UCSD-AML1 (cell line): ENCODE measurements around the gene TSSK6.
A peak's percentile ranks its signal among the peaks of the same experiment; 100 is the strongest.

Experiments used
- DNase-seq: peaks from one replicate; lab custom pipeline; 2025; ENCODE audit not compliant: unreplicated experiment; lab: John Stamatoyannopoulos, UW

The TSSK6 gene

DNA sequence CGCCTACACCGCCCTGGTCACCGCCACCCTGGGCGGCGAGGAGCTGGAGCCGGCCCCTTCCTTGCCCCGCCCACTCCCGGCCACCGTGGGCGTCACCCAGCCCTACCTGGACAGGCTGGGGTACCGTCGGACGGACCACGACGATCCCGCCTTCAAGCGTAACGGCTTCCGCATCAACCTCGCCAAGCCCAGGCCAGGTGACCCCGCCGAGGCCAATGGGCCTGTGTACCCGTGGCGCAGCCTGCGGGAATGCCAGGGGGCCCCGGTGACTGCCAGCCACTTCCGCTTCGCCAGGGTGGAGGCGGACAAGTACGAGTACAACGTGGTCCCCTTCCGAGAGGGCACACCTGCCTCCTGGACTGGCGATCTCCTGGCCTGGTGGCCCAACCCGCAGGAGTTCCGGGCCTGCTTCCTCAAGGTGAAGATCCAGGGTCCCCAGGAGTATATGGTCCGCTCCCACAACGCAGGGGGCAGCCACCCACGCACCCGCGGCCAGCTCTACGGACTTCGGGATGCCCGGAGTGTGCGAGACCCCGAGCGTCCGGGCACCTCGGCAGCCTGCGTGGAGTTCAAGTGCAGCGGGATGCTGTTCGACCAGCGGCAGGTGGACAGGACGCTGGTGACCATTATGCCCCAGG is 29.7 kb upstream of the TSSK6 start:
- DNase-seq: no peak

GRCh38 chr19:19544257-19544953 is 29.1 kb upstream of the TSSK6 start:
- no peak for DNase-seq

DNA sequence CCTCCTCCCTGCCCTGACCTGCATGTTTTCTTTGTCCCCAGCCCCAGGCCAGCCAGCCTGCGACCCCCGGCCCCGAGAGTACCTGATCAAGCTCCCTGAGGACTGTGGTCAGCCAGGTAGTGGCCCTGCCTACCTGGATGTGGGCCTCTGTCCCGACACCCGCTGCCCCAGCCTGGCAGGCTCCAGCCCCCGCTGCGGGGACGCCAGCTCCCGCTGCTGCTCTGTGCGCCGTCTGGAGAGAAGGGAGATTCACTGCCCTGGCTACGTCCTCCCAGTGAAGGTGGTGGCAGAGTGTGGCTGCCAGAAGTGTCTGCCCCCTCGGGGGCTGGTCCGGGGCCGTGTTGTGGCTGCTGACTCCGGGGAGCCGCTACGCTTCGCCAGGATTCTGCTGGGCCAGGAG is 28.3 kb upstream of the TSSK6 start:
- DNase-seq: no peak

DNA sequence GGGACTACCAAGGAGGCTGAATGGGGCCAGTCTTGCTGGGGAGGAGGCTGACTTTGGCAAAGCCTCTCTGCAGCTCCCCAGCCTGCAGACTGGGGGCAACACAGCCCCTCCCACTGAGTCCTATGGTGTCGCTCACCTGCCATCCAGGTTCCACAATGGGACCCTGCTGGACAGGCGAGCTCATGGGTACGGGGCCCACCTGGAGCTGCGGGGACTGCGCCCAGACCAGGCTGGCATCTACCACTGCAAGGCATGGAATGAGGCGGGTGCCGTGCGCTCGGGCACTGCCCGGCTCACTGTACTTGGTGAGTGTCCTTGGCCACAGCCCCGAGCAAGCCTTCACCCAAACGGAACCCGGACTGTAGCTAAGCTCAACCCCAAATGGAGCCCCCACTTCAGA is 27.8 kb upstream of the TSSK6 start:
- no peak for DNase-seq

DNA sequence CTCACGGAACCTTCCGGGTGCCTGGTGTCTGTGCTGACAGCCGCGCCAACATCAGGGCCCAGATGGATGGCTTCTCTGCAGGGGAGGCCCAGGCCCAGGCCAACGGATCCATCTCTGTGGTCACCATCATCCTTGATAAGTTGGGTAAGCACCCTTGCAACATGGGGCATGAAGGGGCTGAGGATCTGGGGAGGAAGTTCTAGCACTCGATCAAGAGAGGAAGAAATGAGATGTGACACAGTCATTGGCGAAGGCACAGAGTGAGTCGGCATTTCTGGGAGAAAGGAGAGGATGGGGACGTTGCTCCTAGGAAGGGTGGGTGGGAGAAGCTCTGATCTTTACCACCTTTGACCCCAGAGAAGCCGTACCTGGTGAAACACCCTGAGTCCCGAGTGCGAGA is 27.2 kb upstream of the TSSK6 start:
- DNase-seq: peak; percentile 19

- DNase-seq: no peak
These were observed 26.3 kb upstream of the TSSK6 start for GRCh38 chr19:19541616-19542015.

GRCh38 chr19:19540715-19541515 is 25.6 kb upstream of the TSSK6 start:
- DNase-seq: no peak

DNA sequence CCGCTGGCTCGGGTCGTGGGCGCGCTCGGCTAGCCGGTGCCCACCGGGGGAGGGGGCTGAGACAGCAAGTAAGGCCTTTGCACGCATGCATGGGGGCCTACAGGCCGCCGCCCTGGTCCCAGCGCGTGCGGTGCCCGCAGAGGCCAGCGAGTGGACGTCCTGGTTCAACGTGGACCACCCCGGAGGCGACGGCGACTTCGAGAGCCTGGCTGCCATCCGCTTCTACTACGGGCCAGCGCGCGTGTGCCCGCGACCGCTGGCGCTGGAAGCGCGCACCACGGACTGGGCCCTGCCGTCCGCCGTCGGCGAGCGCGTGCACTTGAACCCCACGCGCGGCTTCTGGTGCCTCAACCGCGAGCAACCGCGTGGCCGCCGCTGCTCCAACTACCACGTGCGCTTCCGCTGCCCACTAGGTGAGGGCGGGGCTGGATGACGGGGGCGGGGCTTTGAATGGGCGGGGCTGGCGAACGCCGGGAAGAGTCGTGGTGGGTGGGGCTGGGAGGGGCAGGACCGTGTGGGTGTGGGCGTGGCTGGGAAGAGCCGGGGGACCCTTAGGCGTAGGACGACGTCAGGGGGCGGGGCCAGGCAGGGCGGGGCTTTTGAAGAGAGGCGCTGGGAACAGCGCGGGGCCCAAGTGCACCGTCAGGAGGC is 24.8 kb upstream of the TSSK6 start:
- no peak for DNase-seq

DNA sequence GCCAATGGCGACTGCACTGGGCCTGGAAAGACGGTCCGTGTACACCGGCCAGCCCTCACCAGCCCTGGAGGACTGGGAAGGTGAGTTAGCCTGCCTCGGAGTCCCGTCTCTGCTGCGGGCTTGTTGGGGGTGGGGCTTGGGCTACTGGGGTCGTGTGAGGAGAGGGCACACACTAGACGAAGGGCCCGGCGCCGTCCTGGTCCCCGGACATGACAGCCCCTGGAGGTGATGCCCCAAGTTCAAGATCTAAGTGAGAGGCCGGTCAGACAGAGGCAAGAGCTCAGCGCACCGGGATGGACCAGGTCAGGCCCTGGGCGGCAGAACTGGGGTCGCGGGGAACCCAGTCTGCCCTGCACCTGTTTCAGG is 24.3 kb upstream of the TSSK6 start:
- DNase-seq: no peak

- no peak for DNase-seq
These were observed 23.4 kb upstream of the TSSK6 start for GRCh38 chr19:19538785-19539166.

DNA sequence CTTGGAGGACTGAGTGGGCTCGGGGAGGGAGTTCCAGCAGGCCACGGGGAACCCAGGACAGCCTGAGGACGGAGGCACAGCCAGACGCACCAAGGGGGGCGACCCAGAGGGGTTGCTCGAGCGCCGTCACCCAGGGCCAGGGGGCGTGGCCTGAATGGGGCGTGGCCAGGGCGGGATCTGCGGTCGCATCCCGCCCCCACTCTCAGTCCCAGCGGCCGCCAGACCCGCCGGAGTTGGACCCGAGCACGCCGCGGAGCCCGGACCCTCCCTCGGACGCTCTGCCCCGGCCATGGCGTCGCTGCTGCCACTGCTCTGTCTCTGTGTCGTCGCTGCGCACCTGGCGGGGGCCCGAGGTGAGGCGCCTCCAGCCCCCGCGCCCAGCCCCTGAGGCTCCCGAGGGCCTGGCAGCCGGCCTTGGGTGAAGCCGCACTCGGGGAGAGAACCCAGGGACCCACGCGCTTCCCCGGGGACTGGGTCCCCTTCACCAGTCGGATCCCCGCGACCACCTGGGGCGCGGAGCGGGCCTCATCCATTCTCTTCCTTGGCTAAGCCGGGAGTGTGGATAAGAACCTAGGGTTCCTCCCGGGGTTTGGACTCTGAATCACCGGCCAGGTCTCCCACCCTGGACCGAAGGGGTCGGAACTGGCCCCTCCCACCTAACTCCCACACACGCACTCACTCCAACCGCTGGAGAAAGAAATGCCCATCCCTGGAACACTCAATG is 22.9 kb upstream of the TSSK6 start, which contains the start of gene CILP2:
Gene CILP2 (plus strand): TSS at position 205 of the 724 bp plus-strand sequence. CDS start 85 bp downstream, at position 290.
- DNase-seq: no peak

GRCh38 chr19:19537075-19538048 is 22.0 kb upstream of the TSSK6 start:
- no peak for DNase-seq

DNA sequence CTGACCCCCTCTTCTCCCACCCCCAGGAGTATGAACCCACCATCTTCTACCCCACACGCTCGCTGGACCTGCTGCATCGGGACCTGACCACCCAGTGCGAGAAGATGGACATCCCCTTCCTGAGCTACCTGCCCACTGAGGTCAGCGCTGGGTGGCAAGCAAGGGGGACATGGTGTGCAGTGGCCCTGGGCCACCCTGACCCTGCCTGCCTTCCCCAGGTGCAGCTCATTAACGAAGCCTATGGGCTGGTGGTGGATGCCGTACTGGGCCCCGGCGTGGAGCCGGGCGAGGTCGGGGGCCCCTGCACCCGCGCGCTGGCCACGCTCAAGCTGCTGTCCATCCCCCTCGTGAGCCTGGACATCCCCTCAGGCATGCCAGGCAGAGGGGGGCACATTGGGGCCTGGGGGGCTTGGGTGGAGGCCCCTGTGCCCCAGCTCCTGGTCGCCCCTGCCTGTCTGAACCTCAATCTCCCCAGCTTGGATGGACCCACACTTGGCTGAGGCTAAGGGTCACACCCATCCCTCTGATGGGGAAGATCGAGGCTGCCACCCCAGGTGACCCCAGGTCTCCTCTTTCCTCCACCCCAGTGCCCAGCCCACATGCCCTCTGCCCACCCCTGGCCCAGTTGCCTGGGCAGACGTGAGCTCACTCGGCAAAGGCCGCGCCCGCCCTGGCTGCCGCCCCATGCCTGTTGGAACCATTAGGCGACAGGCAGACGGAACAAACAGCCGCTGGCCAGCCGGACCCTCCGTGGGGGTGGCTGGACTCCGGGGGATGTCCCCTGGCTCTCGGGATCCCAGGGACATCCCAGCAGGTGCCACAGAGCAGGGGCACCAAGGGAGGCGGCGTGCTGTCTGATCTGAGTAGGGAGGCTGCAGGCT is 20.2 kb upstream of the TSSK6 start:
- DNase-seq: no peak

DNA sequence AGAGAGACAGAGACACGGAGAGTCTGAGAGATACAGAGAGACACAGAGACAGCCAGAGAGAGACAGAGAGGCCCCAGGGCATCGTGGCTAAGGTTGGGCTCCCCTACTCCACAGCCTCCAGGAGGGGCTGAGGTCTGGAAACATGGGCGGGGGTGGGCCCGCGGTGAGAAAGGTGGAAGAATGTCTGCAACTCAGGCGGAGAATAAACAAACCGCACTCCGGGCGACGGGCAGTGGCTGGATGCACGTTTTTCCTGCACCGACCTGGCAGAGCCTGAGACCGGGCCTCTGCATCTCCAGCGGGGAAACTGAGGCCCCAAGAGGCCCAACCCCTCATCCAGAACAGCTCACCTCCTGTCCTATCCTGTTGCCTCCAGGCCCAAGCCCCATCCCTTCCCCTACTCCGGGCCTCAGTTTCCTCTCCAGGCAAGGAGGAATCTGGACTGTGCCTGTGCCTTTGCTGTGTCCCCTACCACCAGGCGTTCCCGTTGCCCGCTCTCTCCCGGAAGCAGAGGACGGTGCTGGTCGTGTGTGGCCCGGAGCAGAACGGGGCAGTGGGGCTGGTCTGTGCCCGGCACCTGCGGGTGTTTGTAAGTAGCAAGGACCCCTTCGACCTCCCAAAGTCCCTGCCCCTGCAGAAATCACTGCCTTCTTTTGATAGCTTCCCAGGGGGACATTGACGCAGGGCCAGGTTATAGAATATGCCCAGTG is 19.4 kb upstream of the TSSK6 start:
- no peak for DNase-seq

GRCh38 chr19:19533841-19534240 is 18.5 kb upstream of the TSSK6 start:
- no peak for DNase-seq

DNA sequence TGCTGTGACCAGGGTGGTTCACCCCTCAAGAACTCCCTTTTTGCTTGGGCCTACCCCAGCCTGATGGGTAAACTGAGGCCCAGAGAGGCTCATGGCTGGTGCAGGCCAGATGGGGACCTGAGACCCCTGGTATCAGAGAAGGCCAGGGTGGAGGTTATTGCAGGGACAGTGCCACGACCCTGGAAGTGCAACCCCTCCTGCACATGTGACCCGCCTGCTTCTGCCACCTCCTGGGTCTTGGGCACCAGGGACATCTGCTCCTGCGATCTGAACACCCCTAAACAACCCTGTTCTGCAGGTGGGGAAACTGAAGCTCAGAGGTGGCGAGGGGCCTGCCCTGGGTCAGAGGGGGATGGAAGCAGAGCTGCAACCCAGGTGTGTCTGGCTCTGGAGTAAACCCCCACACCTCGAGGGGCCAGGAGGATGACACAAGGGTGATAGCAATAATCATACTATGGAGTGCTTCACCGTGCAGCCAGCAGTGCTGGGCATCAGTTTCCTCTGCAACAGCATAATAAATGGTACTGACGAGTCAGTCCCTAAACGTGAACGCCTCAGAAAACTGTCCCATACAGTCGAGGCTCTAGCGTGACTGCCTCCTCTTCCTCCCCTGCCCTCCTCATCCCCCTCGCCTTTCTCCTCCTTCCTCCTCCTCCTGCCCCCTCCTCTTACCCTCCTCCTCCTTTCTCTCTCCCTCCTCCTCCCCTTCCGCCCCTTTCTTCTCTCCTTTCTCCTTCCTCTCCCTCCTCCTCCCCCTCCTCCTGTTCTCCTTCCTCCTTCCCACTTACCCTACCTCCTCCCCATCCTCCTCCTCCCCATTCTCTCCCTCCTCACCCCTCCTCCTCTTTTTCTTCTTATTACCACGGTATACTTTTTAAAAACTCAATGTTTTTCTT is 17.7 kb upstream of the TSSK6 start:
- no peak for DNase-seq
